ENCODE results near the gene PEX7.

- TF ChIP-seq CTCF (IDR thresholded peaks at IDR 0.05; ENCODE audit: low read length) (no peak), EZH2 (optimal IDR thresholded peaks at IDR 0.05; ENCODE audit: low read depth, low read length) (no peak)
These were observed 37.7 kb downstream of the PEX7 start for GRCh38 chr6:136860043-136860442.
